SK-N-SH treated with all-trans-retinoic acid at 6 μM for 48 hours (cell line): Measurements from ENCODE around the gene LRRC23.

Experiments used
- ARNTL ChIP-seq: fragments of 450-650 bp; formaldehyde crosslinking; IDR thresholded peaks from 2 replicates; pipeline ENCODE4 v1.5.0; 2020; ENCODE audit warnings: low read depth, mild to moderate bottlenecking, moderate library complexity, borderline replicate concordance
- BACH2 ChIP-seq: fragments of 250-450 bp; sonication (Bioruptor Pico); IDR thresholded peaks from 2 replicates; pipeline ENCODE4 v1.9.0; 2021; ENCODE audit warnings: mild to moderate bottlenecking, borderline replicate concordance
- CREB5 ChIP-seq: fragments of 250-450 bp; sonication (Bioruptor Pico); IDR thresholded peaks from 2 replicates; pipeline ENCODE4 v1.5.1; 2020; ENCODE audit warnings: low read depth, mild to moderate bottlenecking, moderate library complexity
- CSRNP3 ChIP-seq: fragments of 250-450 bp; sonication (Bioruptor Pico); IDR thresholded peaks from 2 replicates; pipeline ENCODE4 v1.5.1; 2021; ENCODE audit warnings: mild to moderate bottlenecking, moderate library complexity
- OSR1 ChIP-seq: fragments of 250-450 bp; sonication (Bioruptor Pico); IDR thresholded peaks from 2 replicates; pipeline ENCODE4 v1.8.0; 2022; ENCODE audit warnings: moderate library complexity, mild to moderate bottlenecking, inconsistent platforms
- PPARA ChIP-seq: fragments of 250-450 bp; sonication (Bioruptor Pico); IDR thresholded peaks from 2 replicates; pipeline ENCODE4 v1.5.0; 2020; ENCODE audit warnings: mild to moderate bottlenecking, borderline replicate concordance
- RARB ChIP-seq: fragments of 250-450 bp; sonication (Bioruptor Pico); IDR thresholded peaks from 2 replicates; pipeline ENCODE4 v1.8.0; 2021; ENCODE audit warnings: mild to moderate bottlenecking, moderate library complexity
- TCF4 ChIP-seq: fragments of 250-450 bp; sonication (Bioruptor Pico); IDR thresholded peaks from 2 replicates; pipeline ENCODE4 v1.8.0; 2021; ENCODE audit warnings: mild to moderate bottlenecking, moderate library complexity, borderline replicate concordance
- TOX ChIP-seq: fragments of 250-450 bp; sonication (Bioruptor Pico); IDR thresholded peaks from 2 replicates; pipeline ENCODE4 v1.8.0; 2021; ENCODE audit warnings: mild to moderate bottlenecking, moderate library complexity, borderline replicate concordance
- ZFP3 ChIP-seq: fragments of 250-450 bp; sonication (Bioruptor Pico); IDR thresholded peaks from 2 replicates; pipeline ENCODE4 v1.5.0; 2020; ENCODE audit warnings: mild to moderate bottlenecking, moderate library complexity
- ZNF565 ChIP-seq: fragments of 450-650 bp; formaldehyde crosslinking; conservative IDR thresholded peaks from 2 replicates; pipeline ENCODE4 v1.5.0; 2020; ENCODE audit warnings: low read depth, mild to moderate bottlenecking, moderate library complexity
- ZNF70 ChIP-seq: fragments of 450-650 bp; formaldehyde crosslinking; IDR thresholded peaks from 2 replicates; pipeline ENCODE4 v1.5.0; 2020; ENCODE audit warnings: mild to moderate bottlenecking, moderate library complexity
- TF ChIP-seq, protein P1 (sequence below): fragments of 250-450 bp; sonication (Bioruptor Pico); IDR thresholded peaks from 2 replicates; pipeline ENCODE4 v1.8.0; 2020; ENCODE audit warnings: mild to moderate bottlenecking, moderate library complexity, borderline replicate concordance
- TF ChIP-seq, protein P2 (sequence below): fragments of 250-450 bp; sonication (Bioruptor Pico); IDR thresholded peaks from 2 replicates; pipeline ENCODE4 v1.8.0; 2021; ENCODE audit warnings: low read depth, mild to moderate bottlenecking, moderate library complexity, borderline replicate concordance

GRCh38 chr12:6952121-6952862, 47.7 kb downstream of the LRRC23 start:
- TF ChIP-seq TCF4 (CRISPR knock-in tag) (no peak), CREB5 (CRISPR knock-in tag) (no peak), PPARA (no peak), BACH2 (CRISPR knock-in tag) (no peak), OSR1 (no peak), RARB (CRISPR knock-in tag) (no peak), CSRNP3 (CRISPR knock-in tag) (no peak), ZFP3 (CRISPR knock-in tag) (no peak), ZNF70 (CRISPR knock-in tag) (no peak), ZNF565 (CRISPR knock-in tag) (no peak), TOX (CRISPR knock-in tag) (no peak), ARNTL (CRISPR knock-in tag) (no peak)
- TF ChIP-seq, protein P1, sequence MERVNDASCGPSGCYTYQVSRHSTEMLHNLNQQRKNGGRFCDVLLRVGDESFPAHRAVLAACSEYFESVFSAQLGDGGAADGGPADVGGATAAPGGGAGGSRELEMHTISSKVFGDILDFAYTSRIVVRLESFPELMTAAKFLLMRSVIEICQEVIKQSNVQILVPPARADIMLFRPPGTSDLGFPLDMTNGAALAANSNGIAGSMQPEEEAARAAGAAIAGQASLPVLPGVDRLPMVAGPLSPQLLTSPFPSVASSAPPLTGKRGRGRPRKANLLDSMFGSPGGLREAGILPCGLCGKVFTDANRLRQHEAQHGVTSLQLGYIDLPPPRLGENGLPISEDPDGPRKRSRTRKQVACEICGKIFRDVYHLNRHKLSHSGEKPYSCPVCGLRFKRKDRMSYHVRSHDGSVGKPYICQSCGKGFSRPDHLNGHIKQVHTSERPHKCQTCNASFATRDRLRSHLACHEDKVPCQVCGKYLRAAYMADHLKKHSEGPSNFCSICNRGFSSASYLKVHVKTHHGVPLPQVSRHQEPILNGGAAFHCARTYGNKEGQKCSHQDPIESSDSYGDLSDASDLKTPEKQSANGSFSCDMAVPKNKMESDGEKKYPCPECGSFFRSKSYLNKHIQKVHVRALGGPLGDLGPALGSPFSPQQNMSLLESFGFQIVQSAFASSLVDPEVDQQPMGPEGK (CRISPR knock-in tag): no peak
- TF ChIP-seq, protein P2, sequence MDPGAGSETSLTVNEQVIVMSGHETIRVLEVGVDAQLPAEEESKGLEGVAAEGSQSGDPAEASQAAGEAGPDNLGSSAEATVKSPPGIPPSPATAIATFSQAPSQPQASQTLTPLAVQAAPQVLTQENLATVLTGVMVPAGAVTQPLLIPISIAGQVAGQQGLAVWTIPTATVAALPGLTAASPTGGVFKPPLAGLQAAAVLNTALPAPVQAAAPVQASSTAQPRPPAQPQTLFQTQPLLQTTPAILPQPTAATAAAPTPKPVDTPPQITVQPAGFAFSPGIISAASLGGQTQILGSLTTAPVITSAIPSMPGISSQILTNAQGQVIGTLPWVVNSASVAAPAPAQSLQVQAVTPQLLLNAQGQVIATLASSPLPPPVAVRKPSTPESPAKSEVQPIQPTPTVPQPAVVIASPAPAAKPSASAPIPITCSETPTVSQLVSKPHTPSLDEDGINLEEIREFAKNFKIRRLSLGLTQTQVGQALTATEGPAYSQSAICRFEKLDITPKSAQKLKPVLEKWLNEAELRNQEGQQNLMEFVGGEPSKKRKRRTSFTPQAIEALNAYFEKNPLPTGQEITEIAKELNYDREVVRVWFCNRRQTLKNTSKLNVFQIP: no peak
